Measurements from ENCODE around the gene THUMPD1. TPM values are rescaled to one million over a fixed set of nuclear protein-coding genes. Genes with fewer than 3 reads are reported as not detected.
A peak's percentile ranks its signal among the peaks of the same experiment; 100 is the strongest.
"Not testable (repeated sequence)": the region's sequence is repeated elsewhere in the genome, so short reads cannot be mapped to it uniquely, and the experiment has no call there.

THUMPD1 gene
- total RNA-seq, 6 experiments from 2014 or later, result 13.5 to 26.4 (median 16.5) TPM

DNA sequence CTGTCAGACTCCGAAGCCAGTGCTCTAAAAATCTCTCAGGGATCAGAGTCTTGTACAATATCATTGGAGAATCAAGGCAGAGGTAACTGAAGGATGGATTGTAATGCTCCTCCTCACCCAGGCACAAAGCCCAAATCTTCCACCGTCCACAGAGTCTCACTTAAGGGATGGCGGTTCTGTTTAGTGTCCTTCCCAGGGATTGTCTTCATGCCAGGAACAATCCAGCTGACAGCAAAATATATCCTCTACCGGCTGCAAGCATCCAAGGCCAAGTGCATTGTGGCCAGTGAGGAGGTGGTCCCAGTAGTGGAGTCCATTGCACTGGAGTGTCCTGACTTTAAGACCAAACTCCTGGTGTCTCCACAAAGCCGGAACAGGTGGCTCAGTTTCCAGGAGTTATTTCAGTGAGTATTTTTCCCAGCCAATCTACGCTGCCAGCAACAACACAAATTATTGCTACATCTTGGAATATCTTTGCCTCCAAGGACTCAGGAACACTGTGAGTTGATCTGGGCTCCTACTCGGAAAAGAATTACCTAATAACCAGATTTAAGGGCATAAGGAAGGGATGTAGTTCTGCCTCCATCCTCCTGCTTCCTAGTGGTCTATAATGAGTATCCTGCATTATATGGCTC lies 30.2 kb downstream of the THUMPD1 start:
- no peak for ATAC-seq
- WGBS (ENCODE audit: insufficient coverage, low coverage, low lambda C conversion rate, missing lambda C conversion rate), result 88% methylated on average over 5 of the region's 7 CpGs

DNA sequence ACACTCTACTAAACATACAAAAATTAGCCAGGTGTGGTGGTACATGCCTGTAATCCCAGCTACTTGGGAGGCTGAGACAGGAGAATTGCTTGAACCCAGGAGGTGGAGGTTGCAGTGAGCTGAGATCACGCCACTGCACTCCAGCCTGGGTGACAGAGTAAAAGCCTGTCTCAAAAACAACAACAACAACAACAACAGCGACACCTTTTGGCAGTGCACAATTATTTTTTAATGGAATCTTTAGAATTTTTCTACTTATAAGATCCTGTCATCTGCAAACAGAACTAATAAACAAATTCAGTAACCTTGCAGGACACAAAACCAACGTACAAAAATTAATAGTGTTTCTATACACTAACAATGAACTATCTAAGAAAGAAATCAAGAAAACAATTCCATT lies 33.5 kb downstream of the THUMPD1 start:
- H3K27ac ChIP-seq; H3K4me3 ChIP-seq; H3K9me3 ChIP-seq; DNase-seq; intact Hi-C loops (cut with DNase I); H3K27me3 ChIP-seq; H3K36me3 ChIP-seq; H3K4me1 ChIP-seq: not testable (repeated sequence)
- TF ChIP-seq, protein P1, sequence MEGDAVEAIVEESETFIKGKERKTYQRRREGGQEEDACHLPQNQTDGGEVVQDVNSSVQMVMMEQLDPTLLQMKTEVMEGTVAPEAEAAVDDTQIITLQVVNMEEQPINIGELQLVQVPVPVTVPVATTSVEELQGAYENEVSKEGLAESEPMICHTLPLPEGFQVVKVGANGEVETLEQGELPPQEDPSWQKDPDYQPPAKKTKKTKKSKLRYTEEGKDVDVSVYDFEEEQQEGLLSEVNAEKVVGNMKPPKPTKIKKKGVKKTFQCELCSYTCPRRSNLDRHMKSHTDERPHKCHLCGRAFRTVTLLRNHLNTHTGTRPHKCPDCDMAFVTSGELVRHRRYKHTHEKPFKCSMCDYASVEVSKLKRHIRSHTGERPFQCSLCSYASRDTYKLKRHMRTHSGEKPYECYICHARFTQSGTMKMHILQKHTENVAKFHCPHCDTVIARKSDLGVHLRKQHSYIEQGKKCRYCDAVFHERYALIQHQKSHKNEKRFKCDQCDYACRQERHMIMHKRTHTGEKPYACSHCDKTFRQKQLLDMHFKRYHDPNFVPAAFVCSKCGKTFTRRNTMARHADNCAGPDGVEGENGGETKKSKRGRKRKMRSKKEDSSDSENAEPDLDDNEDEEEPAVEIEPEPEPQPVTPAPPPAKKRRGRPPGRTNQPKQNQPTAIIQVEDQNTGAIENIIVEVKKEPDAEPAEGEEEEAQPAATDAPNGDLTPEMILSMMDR (IDR thresholded peaks at IDR 0.05), result peak; percentile 28 to 48 (median 40)
- peak in 3 of 4 donors; percentile 44 to 49 (median 48) for ATAC-seq
- WGBS (ENCODE audit: insufficient coverage, low coverage, low lambda C conversion rate, missing lambda C conversion rate), result 13% methylated on average over 3 of the region's 3 CpGs

More for the DNA sequence above, 30.2 kb downstream of the THUMPD1 start:
- no peaks in the 10 kb centered on the region for H3K36me3 ChIP-seq
- no peaks in the 10 kb centered on the region for H3K4me1 ChIP-seq
- no peak for TF ChIP-seq POLR2A (IDR thresholded peaks at IDR 0.05)
- TF ChIP-seq, protein P1 (IDR thresholded peaks at IDR 0.05), result no peak
- H3K4me3 ChIP-seq, result no peak overlapping the region
- no peaks in the 10 kb centered on the region for H3K27me3 ChIP-seq
- no peaks in the 10 kb centered on the region for H3K9me3 ChIP-seq
- H3K27ac ChIP-seq, result no peak overlapping the region
- intact Hi-C loops (cut with DNase I), result no loop called here
- no peak for DNase-seq

DNA sequence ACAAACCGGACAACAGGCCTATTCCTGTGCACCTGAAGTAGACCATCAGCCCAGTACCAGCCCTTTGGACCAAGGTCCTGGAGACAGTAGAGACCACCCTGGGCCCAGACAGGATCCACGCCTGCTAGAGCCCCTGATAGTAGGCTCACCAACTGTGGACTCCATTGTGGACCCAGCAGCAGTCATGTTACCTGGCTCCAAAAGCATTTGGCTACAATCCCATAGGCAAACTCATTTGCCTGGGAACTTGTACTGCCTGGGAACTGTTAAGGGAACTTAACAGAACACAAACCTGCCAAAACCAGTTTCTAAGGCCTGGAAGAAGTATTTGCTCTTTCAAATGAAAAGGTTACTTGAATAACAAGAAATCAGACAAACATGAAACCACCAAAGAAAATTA lies 34.2 kb downstream of the THUMPD1 start:
- ATAC-seq (peak in 3 of 4 donors; percentile 36 to 57 (median 51)), DNase-seq (no peak)
- Histone ChIP-seq H3K4me1 (no peaks in the 10 kb centered on the region), H3K9me3 (no peaks in the 10 kb centered on the region), H3K27me3 (no peaks in the 10 kb centered on the region), H3K27ac (no peak overlapping the region), H3K36me3 (no peaks in the 10 kb centered on the region), H3K4me3 (no peak overlapping the region)
- intact Hi-C loops (cut with DNase I), result no loop called here
- TF ChIP-seq, protein P1 (IDR thresholded peaks at IDR 0.05), result no peak
- no peak for TF ChIP-seq POLR2A (IDR thresholded peaks at IDR 0.05)
- no CpG with 5 or more reads among the region's 2 CpGs for WGBS (ENCODE audit: insufficient coverage, low coverage, low lambda C conversion rate, missing lambda C conversion rate)

DNA sequence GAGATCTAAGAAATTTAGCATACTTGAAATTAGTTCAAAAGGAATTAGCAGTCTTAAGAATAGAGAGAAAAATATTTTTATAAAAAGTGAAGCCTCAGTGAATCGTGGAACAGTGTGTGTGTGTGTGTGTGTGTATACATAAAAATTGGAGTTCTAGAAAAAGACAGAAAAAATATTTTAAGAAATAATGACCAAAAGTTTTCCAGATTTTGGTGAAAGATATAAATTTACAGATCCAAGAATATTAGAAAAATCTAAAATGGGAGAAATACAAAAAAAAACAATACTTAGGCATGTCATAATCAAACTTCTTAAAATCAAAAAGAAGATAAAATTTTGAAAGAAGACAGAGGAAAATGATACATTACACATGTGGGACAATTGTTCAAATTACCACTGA lies 35.6 kb downstream of the THUMPD1 start:
- ATAC-seq; DNase-seq; H3K27me3 ChIP-seq; H3K4me3 ChIP-seq; intact Hi-C loops (cut with DNase I); H3K27ac ChIP-seq; H3K9me3 ChIP-seq; H3K4me1 ChIP-seq; H3K36me3 ChIP-seq: not testable (repeated sequence)
- 88% methylated on average over 1 of the region's 1 CpG for WGBS (ENCODE audit: insufficient coverage, low coverage, low lambda C conversion rate, missing lambda C conversion rate)

DNA sequence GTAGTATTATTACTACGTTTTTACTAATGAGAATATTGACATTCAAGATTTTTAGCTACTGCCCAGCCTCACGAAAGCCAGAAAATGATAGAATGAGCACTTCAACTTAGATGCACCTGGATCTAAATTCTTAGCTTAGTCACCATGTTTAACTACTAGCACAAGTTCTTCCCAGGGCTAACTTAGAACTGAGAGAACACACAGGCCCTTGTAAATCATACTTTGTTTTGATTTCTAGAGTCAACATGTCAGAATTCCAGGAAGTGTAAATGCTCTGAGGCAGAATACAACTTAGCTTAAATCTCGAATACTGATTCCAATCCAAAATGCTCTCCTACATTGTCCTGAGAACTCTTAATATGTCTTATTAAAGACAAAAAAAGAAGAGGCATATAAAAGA lies 37.3 kb downstream of the THUMPD1 start:
- 74% methylated on average over 3 of the region's 3 CpGs for WGBS (ENCODE audit: insufficient coverage, low coverage, low lambda C conversion rate, missing lambda C conversion rate)
- Histone ChIP-seq H3K27ac (no peak overlapping the region), H3K27me3 (no peaks in the 10 kb centered on the region), H3K9me3 (no peaks in the 10 kb centered on the region), H3K4me3 (no peak overlapping the region), H3K36me3 (no peaks in the 10 kb centered on the region), H3K4me1 (no peaks in the 10 kb centered on the region)
- no peak for DNase-seq
- no peak for ATAC-seq
- intact Hi-C loops (cut with DNase I), result no loop called here
- TF ChIP-seq POLR2A (IDR thresholded peaks at IDR 0.05), result no peak
- TF ChIP-seq, protein P1 (IDR thresholded peaks at IDR 0.05), result no peak

DNA sequence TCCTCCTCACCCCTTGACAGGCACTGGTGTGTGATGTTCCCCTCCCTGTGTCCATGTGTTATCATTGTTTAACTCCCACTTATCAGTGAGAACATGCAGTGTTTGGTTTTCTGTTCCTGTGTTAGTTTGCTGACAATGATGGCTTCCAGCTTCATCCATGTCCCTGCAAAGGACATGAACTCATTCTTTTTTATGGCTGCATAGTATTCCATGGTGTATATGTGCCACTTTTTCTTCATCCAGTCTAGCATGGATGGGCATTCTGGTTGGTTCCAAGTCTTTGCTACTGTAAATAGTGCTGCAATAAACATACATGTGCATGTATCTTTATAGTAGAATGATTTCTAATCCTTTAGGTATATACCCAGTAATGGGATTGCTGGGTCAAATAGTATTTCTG lies 39.9 kb downstream of the THUMPD1 start:
- H3K27ac ChIP-seq; H3K9me3 ChIP-seq; H3K4me1 ChIP-seq; DNase-seq; H3K27me3 ChIP-seq; ATAC-seq; H3K4me3 ChIP-seq; intact Hi-C loops (cut with DNase I); H3K36me3 ChIP-seq: not testable (repeated sequence)
